GM18907 (cell line): Measurements from ENCODE around the gene STARD9.
A peak's percentile ranks its signal among the peaks of the same experiment; 100 is the strongest.

Experiments used
- ATAC-seq: cut with Tn5 transposase; IDR thresholded peaks from one replicate; pipeline ENCODE4 v1.9.1; 2021; ENCODE audit warnings: mild to moderate bottlenecking, moderate library complexity; ENCODE audit not compliant: unreplicated experiment

The STARD9 gene

DNA sequence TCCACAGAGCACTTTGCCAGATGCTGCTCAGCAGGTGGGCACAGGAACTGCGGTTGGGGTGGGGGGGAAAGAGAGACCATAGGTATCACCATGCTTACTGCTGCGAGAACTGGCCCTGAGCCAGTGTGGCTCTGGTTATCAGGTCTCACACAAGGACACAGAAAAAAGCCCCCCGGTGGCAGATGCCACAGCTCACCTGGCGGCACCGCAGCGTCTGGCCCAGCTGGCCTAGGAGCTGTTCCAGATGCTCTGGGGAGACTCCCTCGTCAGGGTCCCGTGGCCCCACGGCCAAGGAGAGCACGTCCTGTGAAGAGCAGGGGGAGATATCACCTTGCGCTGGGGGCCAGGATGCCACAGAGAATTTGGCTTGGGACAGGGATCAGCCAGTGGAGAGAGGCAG, 150.7 kb downstream of the STARD9 start:
- ATAC-seq: no peak

DNA sequence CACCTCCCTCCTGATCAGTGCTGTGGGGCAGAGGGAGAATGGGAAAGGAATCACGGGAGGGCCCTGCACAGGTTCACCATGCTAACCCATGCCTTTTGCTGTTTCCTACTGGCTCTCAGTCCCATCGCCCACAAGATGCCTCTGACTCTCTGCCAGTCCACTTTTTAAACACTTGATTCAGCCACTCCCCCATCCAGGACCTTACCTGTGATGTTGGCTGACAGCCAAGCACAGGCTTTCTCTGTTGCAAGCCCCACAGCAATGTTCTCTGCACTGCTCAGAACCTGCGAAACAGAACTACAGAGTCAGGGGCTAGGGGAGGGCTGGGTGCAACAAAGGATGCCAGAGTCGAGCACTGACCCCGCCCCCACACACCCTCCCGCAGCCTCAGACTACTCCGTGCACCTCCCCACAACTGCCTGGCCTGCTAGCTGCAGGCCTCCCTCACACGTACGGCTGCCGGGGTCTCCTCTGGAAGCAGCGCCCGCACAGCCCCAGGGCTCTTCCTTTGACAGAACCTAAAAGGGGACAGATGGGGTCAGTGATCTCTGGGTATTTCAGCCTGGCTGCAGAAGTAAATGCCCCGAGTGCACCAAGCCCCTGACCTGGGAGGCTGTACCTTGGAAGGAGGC, 152.5 kb downstream of the STARD9 start:
- ATAC-seq: no peak

DNA sequence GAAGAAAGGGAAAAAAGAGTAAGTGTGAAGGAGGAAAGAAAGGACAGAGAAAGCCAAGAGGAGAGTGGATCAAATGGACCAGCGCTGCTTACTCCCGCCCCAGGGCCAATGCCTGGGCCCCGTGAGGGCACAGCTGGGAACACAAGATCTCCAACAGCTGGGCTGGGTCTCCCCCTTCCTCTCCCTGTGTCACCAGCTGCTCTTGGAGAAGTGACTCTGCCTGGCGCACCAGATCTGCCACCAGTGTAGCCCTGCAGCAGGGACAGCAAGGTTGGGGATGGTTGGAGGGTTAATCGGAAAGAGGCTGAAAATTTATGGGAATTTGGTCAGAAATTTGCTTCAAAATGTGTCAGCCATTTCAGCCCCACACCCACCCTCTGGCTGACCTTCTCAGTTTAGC, 153.2 kb downstream of the STARD9 start:
- ATAC-seq: no peak

GRCh38 chr15:42728972-42729371, 153.6 kb downstream of the STARD9 start:
- ATAC-seq: no peak

GRCh38 chr15:42729409-42729808, 154.0 kb downstream of the STARD9 start:
- no peak for ATAC-seq

GRCh38 chr15:42730135-42730534, 154.7 kb downstream of the STARD9 start:
- no peak for ATAC-seq

- ATAC-seq: no peak
Observed at GRCh38 chr15:42730536-42730935, 155.1 kb downstream of the STARD9 start.

GRCh38 chr15:42731461-42731860, 156.1 kb downstream of the STARD9 start:
- ATAC-seq: no peak

DNA sequence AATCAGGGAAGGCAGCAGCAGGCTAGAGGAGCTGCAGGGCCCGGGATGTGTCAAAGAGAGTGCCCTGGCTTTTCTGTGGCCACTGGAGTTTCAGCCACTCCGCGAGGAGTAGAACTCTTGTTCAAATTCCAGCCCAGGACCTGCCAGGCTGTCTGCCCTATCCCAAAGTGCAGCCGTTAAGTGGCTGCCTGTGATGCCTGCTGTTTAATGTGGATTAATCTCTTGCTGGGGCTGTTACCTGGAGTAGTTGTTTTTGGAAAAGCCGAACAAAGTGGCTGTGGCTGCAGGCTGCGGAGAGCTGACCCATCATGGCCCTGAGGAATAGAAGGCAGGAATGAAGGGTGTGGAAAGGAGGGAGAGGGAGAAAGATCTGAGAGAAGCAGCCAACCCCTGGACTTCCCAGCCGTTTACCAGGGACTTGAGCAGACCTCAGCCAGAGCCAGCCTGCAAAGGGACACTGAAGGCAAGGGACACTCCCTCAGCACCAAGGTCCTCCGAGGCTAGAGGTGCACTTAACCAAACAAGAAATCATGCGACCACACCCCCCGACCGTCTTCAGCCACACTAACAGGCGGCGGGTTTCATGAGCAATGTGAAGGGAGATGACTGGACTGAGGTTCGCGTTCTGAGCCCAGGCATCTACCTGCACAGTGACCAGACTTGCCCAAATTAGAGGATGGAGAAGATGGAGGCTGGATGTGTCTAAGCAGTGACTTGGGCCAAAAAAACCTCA, 156.9 kb downstream of the STARD9 start:
- ATAC-seq: no peak

DNA sequence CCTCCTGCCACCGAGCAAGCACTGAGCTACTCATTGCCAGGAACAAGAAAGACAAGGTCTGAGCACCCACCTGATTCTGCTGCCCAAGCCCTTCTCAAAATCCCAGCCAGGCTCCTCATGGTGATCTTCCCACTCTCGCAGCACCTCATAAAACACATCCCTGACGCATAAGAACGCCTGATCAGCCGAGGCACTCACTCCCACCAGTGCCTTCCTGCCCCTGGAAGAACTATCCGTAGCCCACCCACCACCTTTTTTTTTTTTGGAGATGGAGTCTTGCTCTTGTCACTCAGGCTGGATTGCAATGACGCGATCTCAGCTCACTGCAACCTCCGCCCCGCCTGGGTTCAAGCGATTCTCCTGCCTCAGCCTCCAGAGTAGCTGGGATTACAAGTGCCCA, 157.6 kb downstream of the STARD9 start:
- no peak for ATAC-seq

- no peak for ATAC-seq
Observed at GRCh38 chr15:42734076-42734672, 158.8 kb downstream of the STARD9 start.

GRCh38 chr15:42735382-42736165, 160.2 kb downstream of the STARD9 start:
- no peak for ATAC-seq

DNA sequence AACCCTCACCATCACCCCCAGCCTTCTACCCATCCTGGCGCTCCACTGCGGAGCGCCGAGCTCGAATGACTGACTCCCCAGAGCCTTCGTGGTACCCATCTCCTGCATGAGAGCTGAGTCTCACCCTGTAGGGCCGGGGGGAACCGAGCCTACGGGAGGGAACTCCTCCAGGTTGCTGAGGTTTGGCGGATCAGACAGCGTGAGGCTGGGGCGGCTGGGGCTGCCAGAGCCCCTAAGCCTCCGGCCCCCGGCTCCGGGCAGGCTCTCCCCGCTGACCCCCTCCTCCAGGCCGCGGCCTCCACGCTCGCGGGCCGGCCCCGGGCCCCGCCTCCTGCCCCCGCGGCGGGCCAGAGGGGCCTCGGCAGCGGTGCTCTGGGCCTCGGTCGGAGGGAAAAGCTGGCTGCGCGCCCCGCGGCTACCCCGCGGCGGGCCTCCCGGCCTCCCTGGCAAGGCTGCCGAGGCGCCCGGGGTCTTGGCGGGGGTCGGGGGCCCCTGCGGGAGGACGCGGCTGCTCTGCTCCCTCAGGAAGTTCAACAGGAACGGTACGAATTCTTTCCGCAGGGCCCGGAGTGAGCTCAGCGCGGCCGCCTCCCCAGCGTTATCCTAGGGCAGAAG, 160.9 kb downstream of the STARD9 start:
- ATAC-seq: peak; percentile 42

DNA sequence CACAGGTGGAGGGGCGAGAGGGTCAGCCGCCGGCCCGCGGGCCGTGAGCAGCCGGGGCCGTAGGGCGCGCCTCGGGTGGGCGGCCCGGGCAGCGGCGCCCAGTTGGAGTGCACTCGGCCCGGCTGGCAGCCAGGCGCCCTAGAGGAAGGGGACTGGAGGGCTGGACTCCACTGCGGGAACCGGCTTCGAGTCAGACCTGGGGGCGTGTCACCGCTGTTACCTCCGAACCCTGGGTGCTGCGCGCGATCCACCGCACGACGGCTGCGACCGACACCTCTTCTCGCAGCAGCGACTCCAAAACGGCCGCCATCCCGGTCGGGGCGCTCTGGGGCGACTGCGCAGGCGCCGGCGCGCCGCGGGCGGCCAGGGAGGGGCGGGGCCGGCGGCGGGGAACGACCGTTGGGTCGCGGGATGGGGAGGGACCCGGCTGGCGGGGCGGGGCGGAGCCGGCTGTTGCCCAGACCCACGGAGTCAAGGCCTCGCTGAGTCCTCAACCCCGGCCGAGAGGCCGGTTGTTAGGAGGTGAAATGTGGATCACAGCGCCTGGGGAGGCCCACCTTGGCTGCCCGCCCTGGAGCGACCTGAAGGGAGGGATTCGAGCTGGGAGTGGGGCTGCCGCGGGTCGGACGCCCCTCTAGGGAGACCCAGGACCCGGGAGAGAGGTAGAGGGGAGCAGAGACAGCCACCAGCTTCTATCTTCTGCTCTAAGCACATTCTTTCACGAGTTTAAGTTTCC, 161.6 kb downstream of the STARD9 start, which contains the start of gene CDAN1:
Gene CDAN1 (minus strand): TSS at position 336 of the 736 bp plus-strand sequence. CDS start 26 bp downstream, at position 310.
- peak; percentile 83 for ATAC-seq

GRCh38 chr15:42737529-42738328, 162.3 kb downstream of the STARD9 start:
- ATAC-seq: no peak

DNA sequence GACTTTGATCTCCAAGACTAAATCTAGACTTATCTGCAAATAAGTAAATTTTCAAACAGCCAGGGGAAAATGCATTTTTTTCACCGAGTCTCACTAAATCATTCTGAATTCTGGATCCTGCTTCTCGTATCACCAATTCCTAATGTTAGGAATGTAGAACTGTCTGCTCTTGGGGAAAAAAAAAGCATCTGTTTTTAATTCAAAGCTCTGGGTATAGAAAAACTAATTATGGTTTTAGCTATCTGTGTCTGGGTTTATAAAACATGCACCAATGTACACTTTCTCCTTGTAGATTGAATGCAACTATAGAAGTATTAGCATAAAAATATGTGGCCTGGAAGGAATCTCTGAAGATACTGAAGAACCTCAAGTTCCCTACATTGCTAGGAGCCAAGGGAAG, 166.3 kb downstream of the STARD9 start:
- no peak for ATAC-seq

GRCh38 chr15:42742149-42742548, 166.7 kb downstream of the STARD9 start:
- ATAC-seq: no peak

DNA sequence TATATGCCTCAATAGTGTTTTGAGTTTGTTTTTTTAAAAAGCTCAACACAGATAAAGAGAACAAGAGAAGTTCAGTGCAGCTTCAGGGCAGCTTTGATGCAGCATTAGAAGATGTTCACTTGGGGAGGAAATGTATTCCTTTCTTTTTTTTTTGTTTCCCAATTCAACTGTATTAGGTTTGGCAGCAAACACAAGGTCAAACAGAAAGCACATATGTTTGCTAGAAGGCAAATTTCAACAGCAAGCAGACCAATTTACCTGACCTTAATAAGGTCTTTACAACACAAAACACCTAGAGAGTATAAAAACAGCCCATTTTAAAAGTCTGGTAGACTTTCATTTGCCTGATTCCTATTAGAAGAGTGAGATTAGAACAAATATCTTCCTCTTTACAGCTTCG, 168.8 kb downstream of the STARD9 start:
- no peak for ATAC-seq

GRCh38 chr15:42749266-42749665, 173.9 kb downstream of the STARD9 start:
- ATAC-seq: no peak
